HFFc6 (cell line): ENCODE results near the gene PDIA5. TPM values are rescaled to one million over a fixed set of nuclear protein-coding genes. Genes with fewer than 3 reads are reported as not detected.

Experiments used
- DNase-seq: peaks from one replicate; pipeline ENCODE4 v3.0.0-alpha.2; 2018
- H3K27ac Mint-ChIP-seq: 2 replicates; pipeline ENCODE4 v1.8.0; 2020; ENCODE audit warnings: mild to moderate bottlenecking, mixed read lengths
- H3K27me3 Mint-ChIP-seq: 2 replicates; pipeline ENCODE4 v1.8.0; 2021; ENCODE audit warnings: mild to moderate bottlenecking, moderate library complexity, mixed read lengths; ENCODE audit not compliant: insufficient read depth
- H3K36me3 Mint-ChIP-seq: 2 replicates; pipeline ENCODE4 v1.8.0; 2021; ENCODE audit warnings: low read depth, mixed read lengths
- H3K4me1 Mint-ChIP-seq: 2 replicates; pipeline ENCODE4 v1.8.0; 2020; ENCODE audit warnings: low read depth, mixed read lengths
- H3K4me3 Mint-ChIP-seq: 2 replicates; pipeline ENCODE4 v1.8.0; 2020; ENCODE audit warnings: mild to moderate bottlenecking, moderate library complexity, mixed read lengths
- H3K9me3 Mint-ChIP-seq: 2 replicates; pipeline ENCODE4 v1.8.0; 2020; ENCODE audit warnings: mild to moderate bottlenecking, mixed read lengths
- total RNA-seq, 6 experiments: library from RNA; stranded (reverse); fragmentation: NEBNext Ultra II Directional; extraction: Animal tissue kit (Norgen Biotek cat#: 25700); gene quantifications; 2 replicates in 1 of 6; 3 replicates in 5 of 6; pipeline ENCODE4 v1.2.3, GENCODE V29; 2021
- TF ChIP-seq, protein P1 (sequence below): fragments of 200-600 bp; sonication (generic); IDR thresholded peaks from 2 replicates; pipeline ENCODE4 v1.5.0; 2021; ENCODE audit warnings: antibody characterized with exemption, mild to moderate bottlenecking

The PDIA5 gene
- total RNA-seq, 6 experiments from 2014 or later, result 30.7 to 49.0 (median 38.1) TPM

DNA sequence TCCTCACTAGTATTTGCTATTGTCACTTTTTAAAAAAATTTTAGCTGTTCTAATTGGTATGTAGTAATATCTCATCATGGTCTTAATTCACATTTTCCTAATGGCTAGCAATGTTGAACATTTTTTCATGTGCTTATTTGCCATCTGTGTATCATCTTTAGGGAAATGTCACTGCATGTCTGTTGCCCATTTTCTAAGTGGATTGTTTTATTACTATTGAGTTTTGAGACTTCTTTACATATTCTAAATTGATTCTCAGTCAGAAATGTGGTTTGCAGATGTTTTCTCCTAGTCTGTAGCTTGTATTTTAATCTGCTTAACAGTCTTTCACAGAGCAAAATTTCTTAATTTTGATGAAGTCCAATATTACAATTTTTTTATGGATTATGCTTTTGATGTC lies 101.3 kb downstream of the PDIA5 start:
- H3K9me3 Mint-ChIP-seq, result no peaks in the 10 kb centered on the region; the same call in 1 of the 2 replicates
- no peaks in the 10 kb centered on the region; the same call in 1 of the 2 replicates for H3K27me3 Mint-ChIP-seq
- H3K27ac Mint-ChIP-seq, result no peak overlapping the region
- peaks cover 39% of the 10 kb centered on the region for H3K36me3 Mint-ChIP-seq
- H3K4me1 Mint-ChIP-seq, result peaks cover 4% of the 10 kb centered on the region; the same call in 1 of the 2 replicates
- no peak for DNase-seq
- TF ChIP-seq, protein P1, sequence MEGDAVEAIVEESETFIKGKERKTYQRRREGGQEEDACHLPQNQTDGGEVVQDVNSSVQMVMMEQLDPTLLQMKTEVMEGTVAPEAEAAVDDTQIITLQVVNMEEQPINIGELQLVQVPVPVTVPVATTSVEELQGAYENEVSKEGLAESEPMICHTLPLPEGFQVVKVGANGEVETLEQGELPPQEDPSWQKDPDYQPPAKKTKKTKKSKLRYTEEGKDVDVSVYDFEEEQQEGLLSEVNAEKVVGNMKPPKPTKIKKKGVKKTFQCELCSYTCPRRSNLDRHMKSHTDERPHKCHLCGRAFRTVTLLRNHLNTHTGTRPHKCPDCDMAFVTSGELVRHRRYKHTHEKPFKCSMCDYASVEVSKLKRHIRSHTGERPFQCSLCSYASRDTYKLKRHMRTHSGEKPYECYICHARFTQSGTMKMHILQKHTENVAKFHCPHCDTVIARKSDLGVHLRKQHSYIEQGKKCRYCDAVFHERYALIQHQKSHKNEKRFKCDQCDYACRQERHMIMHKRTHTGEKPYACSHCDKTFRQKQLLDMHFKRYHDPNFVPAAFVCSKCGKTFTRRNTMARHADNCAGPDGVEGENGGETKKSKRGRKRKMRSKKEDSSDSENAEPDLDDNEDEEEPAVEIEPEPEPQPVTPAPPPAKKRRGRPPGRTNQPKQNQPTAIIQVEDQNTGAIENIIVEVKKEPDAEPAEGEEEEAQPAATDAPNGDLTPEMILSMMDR, result no peak
- no peak overlapping the region for H3K4me3 Mint-ChIP-seq

DNA sequence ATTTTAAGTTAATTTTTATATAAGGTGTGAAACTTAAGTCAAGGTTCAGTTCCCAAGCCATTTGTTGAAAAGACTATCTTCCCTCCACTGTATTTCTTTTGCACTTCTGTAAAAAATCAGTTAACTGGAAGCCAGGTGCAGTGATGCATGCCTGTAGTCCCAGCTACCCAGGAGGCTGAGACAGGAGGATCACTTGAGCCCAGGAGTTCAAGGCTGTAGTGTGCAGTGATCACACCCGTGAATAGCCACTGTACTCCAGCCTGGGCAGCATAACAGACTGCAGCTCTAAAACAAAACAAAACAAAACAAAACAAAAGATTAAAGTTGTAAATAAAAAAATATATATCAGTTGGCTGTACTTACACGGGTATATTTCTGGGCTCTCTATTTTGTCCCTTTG lies 101.8 kb downstream of the PDIA5 start:
- Mint-ChIP-seq H3K27ac (no peak overlapping the region), H3K9me3 (no peaks in the 10 kb centered on the region; the same call in 1 of the 2 replicates), H3K4me3 (no peak overlapping the region), H3K36me3 (peaks cover 36% of the 10 kb centered on the region), H3K27me3 (no peaks in the 10 kb centered on the region; the same call in 1 of the 2 replicates), H3K4me1 (peaks cover 4% of the 10 kb centered on the region; the same call in 1 of the 2 replicates)
- TF ChIP-seq, protein P1, result no peak
- DNase-seq, result no peak

DNA sequence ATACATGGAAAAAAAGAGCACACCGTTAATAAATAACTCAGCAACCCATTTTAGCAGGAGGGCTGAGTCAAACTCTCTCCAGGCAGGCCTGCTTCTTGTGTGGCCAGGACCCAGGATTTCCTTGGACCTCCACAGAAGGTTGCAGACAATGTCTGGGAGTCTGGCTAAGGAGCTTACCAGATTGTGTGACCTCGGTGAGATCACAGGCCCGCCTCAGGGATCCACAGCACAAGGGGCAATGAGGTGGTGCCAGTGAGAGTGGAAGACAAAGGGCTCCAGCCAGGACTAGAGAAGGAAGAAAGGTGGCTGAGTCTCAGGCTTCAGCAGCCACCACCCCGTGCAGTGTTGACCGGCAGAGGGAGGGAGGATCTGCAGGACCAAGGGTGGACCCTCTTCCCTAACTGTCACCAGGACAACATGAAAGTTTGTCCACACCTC lies 102.7 kb downstream of the PDIA5 start:
- TF ChIP-seq, protein P1, result no peak
- peaks cover 4% of the 10 kb centered on the region; the same call in 1 of the 2 replicates for H3K4me1 Mint-ChIP-seq
- no peaks in the 10 kb centered on the region; the same call in 1 of the 2 replicates for H3K9me3 Mint-ChIP-seq
- H3K27me3 Mint-ChIP-seq, result no peaks in the 10 kb centered on the region
- H3K4me3 Mint-ChIP-seq, result no peak overlapping the region
- H3K27ac Mint-ChIP-seq, result no peak overlapping the region; the same call in 1 of the 2 replicates
- peaks cover 27% of the 10 kb centered on the region for H3K36me3 Mint-ChIP-seq
- DNase-seq, result no peak

DNA sequence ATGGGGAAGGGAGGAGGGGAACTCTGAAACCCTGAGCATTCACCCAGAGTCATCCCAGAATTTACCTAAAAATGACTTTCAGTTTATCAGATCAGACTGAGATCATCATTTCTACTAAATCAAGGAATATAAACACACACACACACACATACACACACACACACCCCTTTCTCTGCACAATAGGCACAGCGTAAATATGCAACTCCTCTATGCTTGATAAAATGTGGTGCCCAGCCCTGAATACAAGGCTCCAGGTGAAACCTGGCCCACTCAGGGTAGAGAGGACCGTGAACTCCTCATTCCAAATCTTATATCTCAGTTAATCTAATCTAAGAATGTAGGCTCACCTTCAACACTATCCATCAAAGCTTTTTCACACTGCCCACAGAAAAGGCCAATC lies 103.1 kb downstream of the PDIA5 start:
- peaks cover 4% of the 10 kb centered on the region; the same call in 1 of the 2 replicates for H3K4me1 Mint-ChIP-seq
- H3K27me3 Mint-ChIP-seq, result no peaks in the 10 kb centered on the region
- peaks cover 23% of the 10 kb centered on the region for H3K36me3 Mint-ChIP-seq
- H3K27ac Mint-ChIP-seq, result no peak overlapping the region; the same call in 1 of the 2 replicates
- TF ChIP-seq, protein P1, result no peak
- no peaks in the 10 kb centered on the region; the same call in 1 of the 2 replicates for H3K9me3 Mint-ChIP-seq
- no peak overlapping the region for H3K4me3 Mint-ChIP-seq
- DNase-seq, result no peak

DNA sequence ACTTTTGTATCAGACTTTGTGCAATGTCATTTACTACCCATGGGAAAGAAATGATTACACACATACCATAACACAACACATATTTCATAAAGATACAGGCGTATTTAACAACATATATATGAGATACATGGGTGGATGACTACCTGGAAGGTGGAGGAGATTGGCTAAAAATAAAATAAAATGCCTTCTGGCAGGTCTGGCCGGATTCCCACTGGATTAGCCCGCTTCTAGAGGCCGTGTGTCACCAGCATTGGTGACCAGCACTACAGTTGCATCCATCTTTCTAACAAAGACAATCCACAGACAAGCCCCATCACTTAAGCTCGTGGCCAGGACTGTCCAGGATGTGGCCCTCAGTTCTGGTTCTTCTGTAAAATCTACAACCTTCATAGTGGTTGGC lies 114.0 kb downstream of the PDIA5 start:
- no peak for DNase-seq
- Mint-ChIP-seq H3K9me3 (no peaks in the 10 kb centered on the region), H3K27ac (no peak overlapping the region), H3K4me3 (no peak overlapping the region), H3K4me1 (no peaks in the 10 kb centered on the region), H3K27me3 (no peaks in the 10 kb centered on the region; the same call in 1 of the 2 replicates), H3K36me3 (no peaks in the 10 kb centered on the region)
- TF ChIP-seq, protein P1, result no peak
